Stimulated activated CD4-positive, alpha-beta T cell treated with anti-CD3 and anti-CD28 coated beads, Interleukin-2, amount 100 ng/mL, for 24 hours (primary cell): ENCODE measurements around the gene PAXX.
A peak's percentile ranks its signal among the peaks of the same experiment; 100 is the strongest.

ENCODE experiments used
- DNase-seq, 2 donors: peaks; one replicate each; pipeline ENCODE4 v3.0.0-alpha.2; 2020

PAXX gene, protein sequence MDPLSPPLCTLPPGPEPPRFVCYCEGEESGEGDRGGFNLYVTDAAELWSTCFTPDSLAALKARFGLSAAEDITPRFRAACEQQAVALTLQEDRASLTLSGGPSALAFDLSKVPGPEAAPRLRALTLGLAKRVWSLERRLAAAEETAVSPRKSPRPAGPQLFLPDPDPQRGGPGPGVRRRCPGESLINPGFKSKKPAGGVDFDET

GRCh38 chr9:136991993-136992818 lies at the start of gene PAXX:
Gene PAXX (plus strand): TSS chr9:136992422. CDS start chr9:136992444, 22 bp downstream.
- DNase-seq = peak; percentile 96 to 97

- DNase-seq = peak in 1 of 2 donors; percentile 17
These were observed 49.4 kb upstream of the PAXX start for GRCh38 chr9:136942881-136943230.

GRCh38 chr9:136943291-136944211 lies 48.7 kb upstream of the PAXX start:
- DNase-seq = peak; percentile 46 to 52

- no peak for DNase-seq
These were observed 48.1 kb upstream of the PAXX start for GRCh38 chr9:136944212-136944518.

GRCh38 chr9:136944519-136945332 lies 47.5 kb upstream of the PAXX start, which contains the start of the genes C8G and FBXW5:
Gene C8G (plus strand): TSS chr9:136945243. CDS start chr9:136945321, 78 bp downstream.
Gene FBXW5 (minus strand): TSS chr9:136944738. CDS start chr9:136944083, 655 bp downstream.
- peak; percentile 95 to 96 for DNase-seq

DNA sequence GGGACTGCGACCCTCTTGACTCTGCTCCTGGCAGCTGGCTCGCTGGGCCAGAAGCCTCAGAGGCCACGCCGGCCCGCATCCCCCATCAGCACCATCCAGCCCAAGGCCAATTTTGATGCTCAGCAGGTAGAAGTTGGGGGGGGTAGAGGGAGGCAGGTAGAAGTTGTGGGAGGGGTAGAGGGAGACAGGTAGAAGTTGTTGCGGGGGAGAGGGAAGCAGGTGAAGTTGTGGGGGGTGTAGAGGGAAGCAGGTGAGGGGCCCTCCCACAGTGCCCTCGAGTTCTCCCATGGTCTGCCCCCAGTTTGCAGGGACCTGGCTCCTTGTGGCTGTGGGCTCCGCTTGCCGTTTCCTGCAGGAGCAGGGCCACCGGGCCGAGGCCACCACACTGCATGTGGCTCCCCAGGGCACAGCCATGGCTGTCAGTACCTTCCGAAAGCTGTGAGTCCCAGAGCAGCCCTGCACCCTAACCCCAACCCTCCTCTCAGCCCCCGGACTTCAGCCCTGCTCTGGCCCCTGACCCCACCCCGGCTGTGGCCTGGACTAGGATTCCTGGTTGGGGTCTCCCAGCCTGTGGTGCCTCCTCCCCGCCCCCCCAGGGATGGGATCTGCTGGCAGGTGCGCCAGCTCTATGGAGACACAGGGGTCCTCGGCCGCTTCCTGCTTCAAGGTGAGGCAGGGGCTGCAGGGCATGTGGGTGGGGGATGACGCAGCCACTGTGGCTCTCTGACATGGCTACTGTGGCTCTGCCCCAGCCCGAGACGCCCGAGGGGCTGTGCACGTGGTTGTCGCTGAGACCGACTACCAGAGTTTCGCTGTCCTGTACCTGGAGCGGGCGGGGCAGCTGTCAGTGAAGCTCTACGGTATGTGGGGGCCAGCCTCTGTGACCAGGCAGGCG lies 46.6 kb upstream of the PAXX start:
- DNase-seq = no peak

DNA sequence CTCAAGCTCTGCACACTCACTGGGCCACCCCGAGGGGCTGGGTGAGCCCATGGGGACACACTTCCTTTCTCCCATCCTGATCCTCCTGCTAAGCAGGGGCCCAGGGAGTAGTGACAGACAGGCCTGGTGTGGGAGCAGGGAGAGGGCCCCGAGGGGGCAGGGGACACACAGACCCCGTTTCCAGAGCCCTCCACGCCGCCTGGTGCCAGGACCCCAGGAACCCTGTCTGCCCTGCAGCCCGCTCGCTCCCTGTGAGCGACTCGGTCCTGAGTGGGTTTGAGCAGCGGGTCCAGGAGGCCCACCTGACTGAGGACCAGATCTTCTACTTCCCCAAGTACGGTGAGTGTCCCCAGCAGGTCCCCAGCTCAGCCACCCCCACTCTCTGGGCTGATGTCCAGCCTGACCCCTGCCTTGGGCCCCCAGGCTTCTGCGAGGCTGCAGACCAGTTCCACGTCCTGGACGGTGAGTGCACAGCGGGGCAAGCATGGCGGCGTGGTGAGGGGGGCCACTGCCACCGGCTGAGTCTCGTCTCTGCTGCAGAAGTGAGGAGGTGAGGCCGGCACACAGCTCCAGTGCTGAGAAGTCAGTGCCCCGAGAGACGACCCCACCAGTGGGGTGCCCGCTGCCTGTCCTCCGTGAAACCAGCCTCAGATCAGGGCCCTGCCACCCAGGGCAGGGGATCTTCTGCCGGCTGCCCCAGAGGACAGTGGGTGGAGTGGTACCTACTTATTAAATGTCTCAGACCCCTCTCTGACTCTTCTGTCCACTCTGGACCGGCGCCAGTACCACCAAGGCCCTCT lies 45.8 kb upstream of the PAXX start:
- no peak for DNase-seq

- no peak for DNase-seq
These were observed 45.0 kb upstream of the PAXX start for GRCh38 chr9:136947028-136947891.

GRCh38 chr9:136947955-136948510 lies 44.2 kb upstream of the PAXX start:
- DNase-seq = no peak

DNA sequence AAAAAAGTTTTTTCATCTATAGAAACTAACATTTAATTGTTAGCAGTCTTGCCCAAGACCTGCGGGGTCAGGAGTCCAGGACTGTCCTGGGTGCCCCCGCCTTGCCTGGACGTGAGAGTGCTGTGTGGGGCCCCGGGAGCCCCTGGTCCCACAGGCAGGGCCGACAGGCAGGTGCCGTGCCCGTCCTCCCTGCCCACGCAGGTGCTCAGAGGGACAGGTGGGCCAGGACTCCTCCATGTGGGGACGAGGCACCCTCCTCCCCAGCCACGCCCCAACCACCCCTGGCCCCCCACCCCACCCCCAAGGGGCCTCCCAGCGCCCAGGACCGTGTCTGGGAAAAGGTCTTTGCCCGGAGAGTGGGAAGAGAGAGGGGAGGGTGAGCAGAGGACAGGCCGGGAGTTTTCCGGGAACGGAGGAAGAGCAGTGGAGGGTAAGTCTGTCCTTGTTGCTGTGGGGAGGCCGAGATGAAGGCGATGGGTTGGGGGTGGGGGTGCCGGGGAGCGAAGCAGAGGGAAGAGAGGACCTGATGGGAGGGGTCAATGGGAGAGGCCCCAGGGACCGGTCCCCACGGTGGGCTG lies 42.9 kb upstream of the PAXX start:
- no peak for DNase-seq

DNA sequence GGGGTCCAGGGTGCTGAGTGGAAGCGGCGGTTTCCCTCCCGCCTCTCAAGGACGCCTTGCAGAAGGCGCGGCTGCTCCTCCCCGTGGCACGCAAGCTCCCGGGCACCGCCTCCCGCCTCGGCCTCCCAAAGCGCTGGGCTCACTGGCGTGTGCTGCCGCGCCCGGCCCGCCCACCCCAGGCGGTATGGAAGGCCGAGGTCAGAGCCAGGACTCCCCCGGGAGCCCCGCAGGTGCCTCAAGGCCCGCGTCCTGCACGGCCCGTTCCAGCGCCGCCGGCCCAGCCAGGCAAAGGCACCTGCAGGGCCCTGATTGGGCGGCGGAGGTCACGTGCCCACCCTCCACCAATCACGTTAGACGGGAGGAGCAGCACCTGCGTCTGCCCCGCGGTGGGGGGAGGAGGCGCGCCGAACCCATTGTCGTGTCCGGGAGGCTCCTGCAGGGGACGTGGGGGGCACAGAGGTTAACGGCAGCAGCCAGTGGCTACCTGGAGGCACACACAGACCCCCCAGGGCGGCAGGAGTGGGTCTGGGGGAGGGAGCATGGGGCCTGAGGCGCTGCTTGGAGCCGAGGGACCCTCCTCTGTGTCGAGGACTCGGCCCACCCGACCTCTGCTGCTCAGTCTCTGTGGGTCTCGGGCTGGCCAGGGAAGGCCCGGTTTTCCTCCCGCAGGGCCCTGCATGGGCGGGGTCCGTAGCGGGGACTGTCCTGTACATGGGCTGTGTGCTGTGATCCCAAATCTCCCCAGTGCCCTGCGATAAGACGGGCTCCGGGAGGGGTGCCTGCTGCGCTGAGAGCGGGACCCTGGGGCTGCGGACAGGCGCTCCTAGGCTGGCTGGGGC lies 42.2 kb upstream of the PAXX start:
- peak; percentile 97 for DNase-seq

- DNase-seq = no peak
These were observed 41.5 kb upstream of the PAXX start for GRCh38 chr9:136950656-136951276.

DNA sequence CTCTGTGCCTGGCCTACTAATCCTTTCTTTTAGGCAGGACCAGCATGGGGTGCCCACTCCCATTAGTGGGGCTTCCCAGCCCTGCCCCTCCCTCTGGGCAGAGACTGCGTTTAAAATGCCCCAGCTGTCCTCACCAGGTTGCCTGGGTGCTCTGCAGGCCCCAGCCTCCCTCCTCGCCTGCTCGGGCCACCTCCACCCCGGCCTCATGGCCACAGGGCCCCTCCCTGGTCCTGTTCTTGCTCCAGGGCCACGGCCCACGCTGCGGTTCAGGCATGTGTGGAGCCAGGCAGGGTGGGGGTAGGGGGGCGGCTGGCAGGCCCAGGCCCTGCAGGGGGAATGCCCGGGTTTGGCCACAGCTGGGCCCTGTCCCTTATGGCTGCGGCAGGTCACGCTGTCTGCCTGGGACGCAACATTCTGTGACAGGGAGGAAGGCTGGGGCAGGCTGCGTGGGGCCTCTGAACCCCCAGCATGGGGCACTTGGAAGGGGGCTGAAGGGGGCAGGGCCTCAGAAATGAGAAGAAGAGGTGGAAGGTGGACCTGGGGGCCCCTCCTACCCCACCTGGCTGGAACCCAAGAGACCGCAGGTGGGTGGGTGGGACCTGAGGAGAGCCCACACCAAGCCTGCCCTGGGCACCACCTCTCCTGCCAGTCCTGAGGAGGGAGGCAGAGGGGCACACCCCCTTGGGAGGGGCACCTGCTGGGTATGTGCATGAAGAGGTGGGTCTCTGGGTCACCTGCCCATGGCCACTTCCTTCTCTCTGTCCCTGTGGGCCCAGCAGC lies 40.5 kb upstream of the PAXX start, which contains the start of gene LCN12:
Gene LCN12 (plus strand): TSS at position 733 of the 780 bp plus-strand sequence. CDS start 55 bp downstream, outside the sequence.
- DNase-seq = no peak

- no peak for DNase-seq
These were observed 39.8 kb upstream of the PAXX start for GRCh38 chr9:136952321-136952850.

- no peak for DNase-seq
These were observed 39.1 kb upstream of the PAXX start for GRCh38 chr9:136952876-136953770.
